HPDE6-E6E7 (cell line): Measurements from ENCODE around the gene WRAP53.

Experiments
- DNase-seq: peaks from one replicate; pipeline ENCODE4 v3.0.0; 2011; ENCODE audit warnings: missing footprints; ENCODE audit errors: extremely low spot score

The WRAP53 gene

DNA sequence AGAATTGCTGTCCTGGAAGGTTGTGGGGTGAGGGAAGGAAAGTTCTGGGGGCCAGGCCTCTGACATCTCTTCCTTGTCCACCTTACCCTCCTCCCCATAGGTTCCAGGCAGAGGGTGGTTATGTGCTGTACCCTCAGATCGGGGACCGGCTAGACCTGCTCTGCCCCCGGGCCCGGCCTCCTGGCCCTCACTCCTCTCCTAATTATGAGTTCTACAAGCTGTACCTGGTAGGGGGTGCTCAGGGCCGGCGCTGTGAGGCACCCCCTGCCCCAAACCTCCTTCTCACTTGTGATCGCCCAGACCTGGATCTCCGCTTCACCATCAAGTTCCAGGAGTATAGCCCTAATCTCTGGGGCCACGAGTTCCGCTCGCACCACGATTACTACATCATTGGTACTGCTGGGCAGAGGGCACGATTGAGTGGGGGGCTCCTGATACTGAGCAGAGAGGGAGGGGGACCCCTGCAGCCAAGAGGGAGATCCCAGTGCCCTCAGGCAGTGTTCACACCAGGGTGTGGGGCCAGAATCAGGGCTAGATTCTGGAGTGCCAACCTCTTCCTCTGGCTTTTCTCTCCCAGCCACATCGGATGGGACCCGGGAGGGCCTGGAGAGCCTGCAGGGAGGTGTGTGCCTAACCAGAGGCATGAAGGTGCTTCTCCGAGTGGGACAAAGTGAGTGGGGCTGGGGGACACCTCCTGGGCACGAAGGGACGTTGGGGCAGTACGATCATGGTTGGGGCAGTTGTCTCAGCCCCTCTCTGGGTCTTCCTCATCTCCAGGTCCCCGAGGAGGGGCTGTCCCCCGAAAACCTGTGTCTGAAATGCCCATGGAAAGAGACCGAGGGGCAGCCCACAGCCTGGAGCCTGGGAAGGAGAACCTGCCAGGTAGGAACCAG lies 19.8 kb downstream of the WRAP53 start:
- DNase-seq: no peak

DNA sequence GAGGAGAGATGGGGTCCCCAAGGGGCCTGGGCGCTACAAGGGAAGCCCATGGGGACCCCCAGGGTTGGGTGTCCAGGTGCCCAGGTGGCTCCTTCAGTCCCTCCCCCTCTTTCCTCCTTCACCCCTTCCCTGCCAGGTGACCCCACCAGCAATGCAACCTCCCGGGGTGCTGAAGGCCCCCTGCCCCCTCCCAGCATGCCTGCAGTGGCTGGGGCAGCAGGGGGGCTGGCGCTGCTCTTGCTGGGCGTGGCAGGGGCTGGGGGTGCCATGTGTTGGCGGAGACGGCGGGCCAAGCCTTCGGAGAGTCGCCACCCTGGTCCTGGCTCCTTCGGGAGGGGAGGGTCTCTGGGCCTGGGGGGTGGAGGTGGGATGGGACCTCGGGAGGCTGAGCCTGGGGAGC lies 20.8 kb downstream of the WRAP53 start:
- no peak for DNase-seq

DNA sequence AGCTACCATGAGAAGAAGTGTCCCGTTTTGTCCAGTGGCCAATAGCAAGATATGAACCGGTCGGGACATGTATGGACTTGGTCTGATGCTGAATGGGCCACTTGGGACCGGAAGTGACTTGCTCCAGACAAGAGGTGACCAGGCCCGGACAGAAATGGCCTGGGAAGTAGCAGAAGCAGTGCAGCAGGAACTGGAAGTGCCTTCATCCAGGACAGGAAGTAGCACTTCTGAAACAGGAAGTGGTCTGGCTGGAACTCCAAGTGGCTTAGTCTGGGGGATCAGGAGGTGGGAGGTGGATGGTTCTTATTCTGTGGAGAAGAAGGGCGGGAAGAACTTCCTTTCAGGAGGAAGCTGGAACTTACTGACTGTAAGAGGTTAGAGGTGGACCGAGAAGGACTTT lies 22.0 kb downstream of the WRAP53 start:
- no peak for DNase-seq

- no peak for DNase-seq
Observed at GRCh38 chr17:7711051-7711755, 22.9 kb downstream of the WRAP53 start.

DNA sequence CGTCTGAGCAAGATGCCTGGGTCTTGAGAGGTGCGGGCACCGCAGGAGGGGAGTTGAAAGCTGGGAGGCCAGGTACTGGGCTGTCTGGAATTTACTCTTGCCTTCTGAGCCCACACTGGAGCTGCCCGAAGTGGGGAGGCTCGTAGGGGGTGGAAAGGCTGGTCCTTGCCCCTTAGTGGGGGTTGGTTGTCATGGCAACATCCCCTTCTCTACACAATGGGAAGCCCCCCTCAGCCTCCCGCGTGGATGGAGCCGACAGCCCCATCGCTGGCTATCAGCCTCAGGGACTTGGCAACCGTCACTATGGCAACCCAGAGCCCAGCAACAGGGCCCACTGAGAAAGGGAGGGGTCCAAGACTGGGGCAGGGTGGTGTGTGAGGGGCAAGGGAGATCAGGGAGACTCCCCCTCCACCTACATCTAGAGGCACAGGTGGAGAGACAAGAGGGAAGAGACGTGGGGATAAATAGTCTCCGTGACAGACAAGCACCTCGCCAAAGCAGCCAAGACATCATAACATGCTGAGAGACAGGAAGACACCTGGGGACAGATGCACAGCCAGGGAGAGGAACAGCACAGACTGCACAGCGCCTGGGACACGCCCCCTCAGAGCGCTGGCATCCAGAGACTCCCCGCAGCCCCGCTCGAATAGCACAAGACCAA lies 24.0 kb downstream of the WRAP53 start:
- no peak for DNase-seq

DNA sequence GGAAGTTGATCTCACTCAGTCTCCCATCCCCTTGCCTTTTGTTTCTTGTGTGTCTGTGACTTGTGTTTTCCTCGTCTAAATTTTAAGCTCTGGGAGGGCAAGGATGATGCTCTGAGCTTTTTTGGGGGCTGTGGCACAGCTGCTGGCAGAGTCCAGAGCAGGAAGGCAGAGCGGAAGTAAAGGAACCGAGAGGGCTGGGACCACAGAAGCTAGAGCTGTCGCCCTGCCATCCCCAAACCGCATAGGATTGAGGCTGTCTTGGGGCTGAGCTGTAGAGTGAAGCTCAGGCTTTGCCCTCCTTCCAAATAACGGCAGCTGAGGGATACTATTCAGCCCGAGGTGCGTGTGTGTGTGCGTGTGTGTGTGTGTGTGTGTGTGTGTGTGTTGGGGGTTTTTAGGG lies 25.5 kb downstream of the WRAP53 start:
- no peak for DNase-seq

DNA sequence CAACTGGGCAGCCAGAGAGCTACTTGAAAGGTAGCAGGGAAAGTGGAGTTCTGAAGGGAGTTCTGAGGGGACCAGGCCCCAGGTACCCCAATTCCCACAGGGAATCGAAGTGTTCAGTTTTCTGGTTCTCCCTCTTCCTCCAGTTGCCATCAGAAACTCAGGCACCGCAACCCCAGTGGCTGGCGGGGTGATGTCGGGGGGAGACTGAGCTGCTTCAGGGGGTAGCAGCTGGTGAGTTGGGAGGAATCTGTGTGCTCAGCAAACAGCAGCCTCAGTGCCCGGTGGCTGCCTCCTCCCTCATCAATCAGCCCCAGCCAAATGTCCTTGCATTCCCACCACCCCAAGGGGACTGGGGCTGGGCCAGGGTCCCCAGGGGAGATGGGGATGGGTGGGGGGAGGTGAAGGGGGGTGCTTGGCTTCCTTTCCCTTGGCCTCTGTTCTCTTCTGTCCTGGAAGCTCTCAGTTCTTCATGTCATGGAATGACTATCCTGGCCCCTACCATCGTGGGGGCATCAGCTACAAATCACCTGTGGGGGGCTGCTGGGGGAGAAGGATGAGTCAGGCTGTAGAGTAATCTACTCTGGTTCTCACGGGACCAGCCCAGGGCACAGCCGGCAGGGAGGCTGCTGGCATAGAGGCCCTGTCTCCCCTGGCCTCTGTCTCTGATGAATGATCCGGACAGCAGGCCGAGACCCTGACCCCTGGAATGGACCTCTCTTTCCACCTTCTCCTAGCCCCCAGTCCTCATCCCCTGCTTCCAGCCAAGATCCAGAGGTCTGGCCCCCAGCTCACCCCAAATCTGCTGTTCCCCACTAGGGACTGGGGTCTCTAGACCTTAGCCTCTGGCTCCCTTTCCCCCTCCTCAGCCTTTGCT lies 26.7 kb downstream of the WRAP53 start:
- DNase-seq: no peak

DNA sequence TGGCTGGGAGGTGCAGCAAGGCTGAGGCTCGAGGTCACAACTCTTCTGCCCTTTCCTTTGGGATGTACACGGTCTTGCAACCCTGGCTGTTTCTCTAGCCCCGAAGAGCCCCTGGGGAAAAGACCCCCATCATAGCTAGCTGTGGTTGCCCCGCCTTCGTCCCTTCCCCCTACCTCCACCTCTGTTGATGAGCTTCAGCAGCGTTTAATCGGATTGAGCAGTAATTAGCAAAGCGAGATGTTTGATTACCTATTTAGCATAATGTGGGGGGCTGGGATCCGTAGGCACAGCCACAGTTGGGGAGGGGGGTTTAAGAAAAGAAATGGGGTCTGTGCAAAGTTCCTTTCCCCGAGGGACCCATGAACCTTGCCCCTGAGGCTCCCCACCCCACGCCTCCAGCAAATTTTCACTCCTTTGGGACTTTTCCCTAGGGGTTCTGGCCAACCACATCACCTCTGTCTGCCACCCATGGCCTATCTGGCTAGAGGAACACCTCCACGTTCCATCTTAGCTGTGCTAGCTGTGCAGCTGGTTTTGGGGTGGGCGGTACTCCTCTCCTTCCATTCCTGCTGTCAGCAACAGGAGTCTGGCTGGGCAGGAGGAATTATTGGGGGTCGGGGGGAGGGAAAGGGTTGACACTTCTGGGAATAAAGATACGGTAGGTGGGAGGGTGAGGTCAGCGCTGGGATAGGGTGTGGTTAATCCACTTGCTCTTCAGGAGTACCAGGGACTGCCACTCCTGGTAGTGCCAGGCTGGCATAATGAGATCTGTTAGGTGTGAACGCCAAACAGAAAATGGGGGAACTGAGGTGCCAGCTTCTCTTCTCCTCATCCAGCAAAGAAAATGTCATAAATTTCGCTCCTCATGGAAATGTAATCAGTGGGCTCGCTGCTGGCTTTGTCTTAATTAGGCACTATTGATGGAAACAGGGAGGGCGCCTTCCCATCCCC lies 27.9 kb downstream of the WRAP53 start:
- no peak for DNase-seq

DNA sequence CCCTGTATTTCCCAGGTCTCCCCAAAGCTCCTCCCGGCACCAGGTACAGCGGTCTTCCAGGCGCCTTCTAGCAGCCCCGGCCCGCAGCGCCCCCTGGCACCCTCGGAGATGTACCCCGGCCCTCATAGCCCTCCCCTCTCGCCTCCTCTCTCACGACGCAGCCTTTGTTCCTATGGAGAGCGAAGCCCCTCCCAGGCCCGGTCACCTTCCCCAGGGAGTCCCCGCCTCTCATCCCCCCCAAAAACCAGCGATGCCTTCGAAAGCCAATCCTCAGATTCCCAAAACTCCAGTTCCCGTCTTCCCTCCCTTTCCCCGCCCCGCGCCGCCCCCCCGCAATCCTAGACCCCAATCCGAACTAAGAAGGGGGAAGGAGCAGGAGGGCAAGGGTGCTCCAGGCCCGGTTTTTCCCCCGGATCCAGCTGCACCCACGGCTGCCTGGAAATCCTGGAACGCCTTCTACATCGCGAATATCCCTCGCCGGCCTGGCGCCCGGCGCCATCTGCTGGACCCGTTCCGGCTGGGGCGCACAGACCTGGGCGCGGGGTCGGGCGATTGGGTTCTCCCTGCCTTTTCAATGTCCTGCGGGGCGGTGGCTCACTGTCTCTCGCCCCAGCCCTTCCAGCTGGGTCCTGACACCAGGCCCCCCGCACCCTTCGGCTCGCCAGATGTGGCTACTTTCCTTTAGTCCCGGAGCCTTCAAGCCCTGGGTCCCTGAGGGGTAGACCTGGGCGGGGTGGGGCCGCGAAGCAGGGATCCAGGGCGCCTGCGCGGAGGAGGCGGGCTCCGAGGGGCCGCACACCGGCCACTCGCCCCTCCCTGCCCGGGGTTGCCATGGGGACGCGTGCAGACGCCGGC lies 28.9 kb downstream of the WRAP53 start, which contains the start of gene DNAH2:
TSS of gene DNAH2 (plus strand) at position 844 of the 855 bp plus-strand sequence. CDS start 1,991 bp downstream, outside the sequence.
- DNase-seq: peak; percentile 57

DNA sequence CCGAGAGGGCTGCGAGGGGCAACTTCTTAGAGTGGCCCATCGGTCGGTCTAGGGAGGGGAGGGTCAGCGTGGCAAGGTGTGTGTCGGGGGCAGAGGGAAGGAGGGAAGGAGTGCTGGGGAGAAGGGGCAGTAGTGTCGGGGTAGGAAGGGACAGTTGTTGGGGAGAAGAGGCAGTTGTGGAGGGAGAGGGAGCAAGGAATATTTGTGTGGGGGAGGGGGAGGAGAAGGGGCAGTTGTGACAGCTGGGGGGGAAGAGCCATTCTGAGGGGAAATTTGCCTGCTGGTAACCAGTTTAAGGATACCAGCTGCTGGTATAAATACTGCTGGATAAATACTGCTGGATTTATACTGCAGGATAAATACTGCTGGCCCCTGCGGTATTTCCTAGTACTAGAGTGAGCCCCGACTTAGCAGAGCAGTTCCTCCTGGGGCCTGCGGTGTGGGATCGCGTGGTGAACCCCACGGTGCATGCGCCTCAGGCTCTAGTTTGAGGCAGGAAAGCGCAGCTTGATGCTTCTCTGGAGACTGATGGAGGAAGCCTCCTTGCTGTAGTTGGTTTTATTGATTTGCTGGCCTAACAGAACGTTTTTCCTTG lies 29.6 kb downstream of the WRAP53 start:
- DNase-seq: no peak

GRCh38 chr17:7719661-7720060 lies 31.4 kb downstream of the WRAP53 start:
- DNase-seq: no peak

DNA sequence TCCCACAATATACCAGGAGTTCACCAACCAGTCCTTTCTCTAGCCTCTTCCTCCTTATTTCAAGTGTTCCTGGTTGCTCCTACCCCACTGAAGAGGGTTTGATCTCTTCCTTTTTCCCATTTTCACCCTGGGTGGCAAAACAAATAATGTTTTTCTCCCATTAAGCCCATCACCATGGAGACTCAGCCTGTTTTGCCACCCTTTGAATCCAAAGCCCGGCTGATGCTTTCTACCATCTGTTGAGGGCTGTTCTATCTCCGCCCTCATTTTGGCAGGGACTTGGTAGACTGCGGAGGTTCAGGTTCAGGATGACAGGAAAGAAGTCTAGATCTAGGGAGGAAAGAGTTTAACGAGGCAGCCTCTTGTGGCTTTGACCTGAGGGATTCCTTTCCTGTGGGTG lies 31.8 kb downstream of the WRAP53 start:
- no peak for DNase-seq

DNA sequence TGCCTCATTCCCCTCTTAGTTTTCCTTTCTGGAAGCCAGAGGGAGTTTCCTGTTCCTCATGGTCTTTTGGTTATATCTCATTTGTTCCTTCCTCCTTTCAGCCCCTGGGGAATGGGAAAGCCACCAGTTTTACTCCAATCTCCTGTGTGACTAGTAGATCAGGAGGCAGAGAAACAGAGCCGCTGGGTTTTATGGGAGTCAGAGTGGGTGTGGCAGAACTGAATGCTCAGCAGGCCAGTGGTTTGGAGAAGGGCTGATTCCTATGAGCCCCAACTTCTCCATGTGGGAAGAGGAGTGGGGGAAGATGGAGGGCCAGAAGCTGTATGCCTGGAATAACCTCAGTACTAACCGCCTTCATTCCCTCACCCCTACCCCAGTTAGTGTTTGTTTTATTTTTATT lies 33.3 kb downstream of the WRAP53 start:
- DNase-seq: no peak

- DNase-seq: no peak
Observed at GRCh38 chr17:7727886-7728285, 39.6 kb downstream of the WRAP53 start.

DNA sequence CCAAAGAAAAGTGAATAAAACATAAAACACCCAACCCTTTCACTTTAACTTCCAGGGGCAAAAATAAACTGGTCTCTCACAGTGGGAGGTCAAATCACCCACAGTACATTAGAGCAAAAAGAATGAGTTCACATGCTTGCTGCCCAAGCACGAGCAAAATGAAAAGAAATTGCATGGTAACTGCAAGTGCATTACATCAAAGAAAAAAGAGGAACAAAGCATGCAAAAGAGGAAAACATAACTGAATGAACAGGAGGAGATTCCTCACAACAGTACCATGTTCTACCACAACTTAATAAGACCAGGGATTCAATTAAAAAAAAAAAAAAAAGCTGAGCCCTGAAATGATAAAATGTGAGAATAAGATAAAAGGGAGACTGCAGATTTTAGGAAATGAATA lies 41.5 kb downstream of the WRAP53 start:
- DNase-seq: no peak

DNA sequence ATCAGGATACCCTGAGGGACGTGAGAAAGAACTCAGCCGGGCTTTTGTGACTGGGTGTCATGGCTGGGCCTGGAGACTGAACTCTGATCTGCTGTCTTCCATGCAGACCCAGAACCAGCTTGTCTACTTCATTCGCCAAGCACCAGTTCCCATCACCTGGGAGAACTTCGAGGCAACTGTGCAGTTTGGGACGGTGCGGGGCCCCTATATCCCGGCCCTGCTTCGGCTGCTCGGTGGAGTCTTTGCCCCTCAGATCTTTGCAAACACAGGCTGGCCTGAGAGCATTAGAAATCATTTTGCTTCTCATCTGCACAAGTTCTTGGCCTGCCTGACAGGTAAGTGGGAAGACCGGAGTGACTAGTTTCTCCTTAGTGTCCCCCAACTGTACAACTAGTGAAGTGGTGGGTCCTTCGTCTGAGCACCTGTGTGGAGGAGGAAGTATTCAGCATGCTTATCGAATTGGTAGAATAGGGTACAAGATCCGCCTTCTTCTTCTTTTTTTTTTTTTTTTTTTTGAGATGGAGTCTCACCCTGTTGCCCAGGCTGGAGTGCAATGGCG lies 44.8 kb downstream of the WRAP53 start:
- DNase-seq: no peak

GRCh38 chr17:7737601-7738000 lies 49.3 kb downstream of the WRAP53 start:
- no peak for DNase-seq

DNA sequence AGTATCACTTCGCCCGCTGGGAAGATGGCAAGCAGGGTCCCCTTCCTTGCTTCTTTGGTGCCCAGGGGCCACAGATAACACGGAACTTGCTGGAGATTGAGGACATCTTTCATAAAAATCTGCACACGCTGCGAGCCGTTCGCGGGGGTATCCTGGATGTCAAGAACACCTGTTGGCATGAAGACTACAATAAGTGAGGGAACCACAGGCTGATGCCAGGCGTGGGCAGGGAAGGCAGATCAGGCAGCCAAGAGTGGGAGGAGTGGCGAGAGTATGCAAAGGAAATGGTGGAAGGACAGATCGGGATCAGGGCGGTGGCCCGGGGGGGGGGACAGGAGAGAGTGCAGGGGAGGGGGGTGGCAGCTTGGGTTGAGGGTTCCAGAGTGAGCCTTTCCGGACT lies 51.5 kb downstream of the WRAP53 start:
- no peak for DNase-seq
